Measurements from ENCODE around the gene TRAPPC6A. TPM values are rescaled to one million over a fixed set of nuclear protein-coding genes. Genes with fewer than 3 reads are reported as not detected.
A peak's percentile ranks its signal among the peaks of the same experiment; 100 is the strongest.

The TRAPPC6A gene
- total and polyA plus RNA-seq, 2 of the 13 experiments (the other 11 are each of a cell fraction or from before 2014, with no cell fraction given) = 6.5 to 21.0 TPM

DNA sequence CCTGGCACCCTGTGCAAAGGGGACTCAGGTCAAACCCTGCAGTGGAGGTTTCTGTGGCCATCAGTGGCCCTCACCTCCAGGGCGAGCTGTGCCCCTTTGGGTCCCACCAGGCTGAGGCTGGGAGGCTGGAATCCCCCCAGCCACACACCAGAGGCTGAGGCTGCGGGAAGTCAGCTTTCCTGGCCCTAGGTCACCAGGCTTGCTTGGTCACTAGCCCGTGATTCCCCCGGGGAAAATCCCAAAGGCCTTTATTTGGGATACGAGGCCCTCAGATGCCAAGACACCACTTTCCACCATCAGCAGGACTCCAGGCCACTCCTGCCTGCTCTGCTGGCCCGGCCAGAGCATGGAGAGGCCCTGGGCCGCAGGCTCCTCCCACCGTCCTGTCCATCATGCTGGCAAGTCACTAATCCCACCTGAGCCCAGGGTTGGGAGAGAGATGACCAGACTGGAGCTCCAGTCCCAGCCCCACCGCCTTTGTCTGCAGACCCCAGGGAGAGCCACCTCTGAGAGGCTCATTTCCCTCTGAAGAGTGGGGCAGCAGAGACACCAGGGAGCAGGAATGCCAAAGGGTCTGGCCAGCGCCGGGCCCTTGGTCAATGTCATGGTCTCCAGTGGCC, 21.9 kb downstream of the TRAPPC6A start (continued):
- TF ChIP-seq, protein P1, sequence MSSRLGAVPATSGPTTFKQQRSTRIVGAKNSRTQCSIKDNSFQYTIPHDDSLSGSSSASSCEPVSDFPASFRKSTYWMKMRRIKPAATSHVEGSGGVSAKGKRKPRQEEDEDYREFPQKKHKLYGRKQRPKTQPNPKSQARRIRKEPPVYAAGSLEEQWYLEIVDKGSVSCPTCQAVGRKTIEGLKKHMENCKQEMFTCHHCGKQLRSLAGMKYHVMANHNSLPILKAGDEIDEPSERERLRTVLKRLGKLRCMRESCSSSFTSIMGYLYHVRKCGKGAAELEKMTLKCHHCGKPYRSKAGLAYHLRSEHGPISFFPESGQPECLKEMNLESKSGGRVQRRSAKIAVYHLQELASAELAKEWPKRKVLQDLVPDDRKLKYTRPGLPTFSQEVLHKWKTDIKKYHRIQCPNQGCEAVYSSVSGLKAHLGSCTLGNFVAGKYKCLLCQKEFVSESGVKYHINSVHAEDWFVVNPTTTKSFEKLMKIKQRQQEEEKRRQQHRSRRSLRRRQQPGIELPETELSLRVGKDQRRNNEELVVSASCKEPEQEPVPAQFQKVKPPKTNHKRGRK (CRISPR knock-in tag; IDR thresholded peaks at IDR 0.05) = no peak
- TF ChIP-seq, protein P2, sequence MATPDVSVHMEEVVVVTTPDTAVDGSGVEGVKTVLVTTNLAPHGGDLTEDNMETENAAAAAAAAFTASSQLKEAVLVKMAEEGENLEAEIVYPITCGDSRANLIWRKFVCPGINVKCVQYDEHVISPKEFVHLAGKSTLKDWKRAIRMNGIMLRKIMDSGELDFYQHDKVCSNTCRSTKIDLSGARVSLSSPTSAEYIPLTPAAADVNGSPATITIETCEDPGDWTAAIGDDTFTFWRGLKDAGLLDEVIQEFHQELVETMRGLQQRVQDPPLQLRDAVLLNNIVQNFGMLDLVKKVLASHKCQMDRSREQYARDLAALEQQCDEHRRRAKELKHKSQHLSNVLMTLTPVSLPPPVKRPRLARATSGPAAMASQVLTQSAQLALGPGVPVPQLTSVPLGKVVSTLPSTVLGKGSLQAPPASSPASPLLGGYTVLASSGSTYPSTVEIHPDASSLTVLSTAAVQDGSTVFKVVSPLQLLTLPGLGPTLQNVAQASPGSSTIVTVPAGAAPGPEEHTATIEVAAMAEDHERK (CRISPR knock-in tag; IDR thresholded peaks at IDR 0.05; ENCODE audit: low read depth) = no peak
- TF ChIP-seq, protein P3, sequence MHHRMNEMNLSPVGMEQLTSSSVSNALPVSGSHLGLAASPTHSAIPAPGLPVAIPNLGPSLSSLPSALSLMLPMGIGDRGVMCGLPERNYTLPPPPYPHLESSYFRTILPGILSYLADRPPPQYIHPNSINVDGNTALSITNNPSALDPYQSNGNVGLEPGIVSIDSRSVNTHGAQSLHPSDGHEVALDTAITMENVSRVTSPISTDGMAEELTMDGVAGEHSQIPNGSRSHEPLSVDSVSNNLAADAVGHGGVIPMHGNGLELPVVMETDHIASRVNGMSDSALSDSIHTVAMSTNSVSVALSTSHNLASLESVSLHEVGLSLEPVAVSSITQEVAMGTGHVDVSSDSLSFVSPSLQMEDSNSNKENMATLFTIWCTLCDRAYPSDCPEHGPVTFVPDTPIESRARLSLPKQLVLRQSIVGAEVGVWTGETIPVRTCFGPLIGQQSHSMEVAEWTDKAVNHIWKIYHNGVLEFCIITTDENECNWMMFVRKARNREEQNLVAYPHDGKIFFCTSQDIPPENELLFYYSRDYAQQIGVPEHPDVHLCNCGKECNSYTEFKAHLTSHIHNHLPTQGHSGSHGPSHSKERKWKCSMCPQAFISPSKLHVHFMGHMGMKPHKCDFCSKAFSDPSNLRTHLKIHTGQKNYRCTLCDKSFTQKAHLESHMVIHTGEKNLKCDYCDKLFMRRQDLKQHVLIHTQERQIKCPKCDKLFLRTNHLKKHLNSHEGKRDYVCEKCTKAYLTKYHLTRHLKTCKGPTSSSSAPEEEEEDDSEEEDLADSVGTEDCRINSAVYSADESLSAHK (CRISPR knock-in tag; IDR thresholded peaks at IDR 0.05; ENCODE audit: borderline replicate concordance) = no peak
- TF ChIP-seq SMARCE1 (IDR thresholded peaks at IDR 0.05; ENCODE audit: borderline replicate concordance) (no peak), ZFP90 (CRISPR knock-in tag; IDR thresholded peaks at IDR 0.05; ENCODE audit: borderline replicate concordance) (no peak), ZNF350 (CRISPR knock-in tag; IDR thresholded peaks at IDR 0.05; ENCODE audit: borderline replicate concordance, low read depth) (0 out of 2 replicates have a peak, but pooled peaks have one; percentile 24), PAWR (CRISPR knock-in tag; IDR thresholded peaks at IDR 0.05; ENCODE audit: borderline replicate concordance) (no peak), SNRNP70 (IDR thresholded peaks at IDR 0.05; ENCODE audit: low read depth, low read length) (no peak), ZNF17 (CRISPR knock-in tag; IDR thresholded peaks at IDR 0.05) (no peak), PHF21A (CRISPR knock-in tag; IDR thresholded peaks at IDR 0.05) (no peak), ZNF530 (CRISPR knock-in tag; IDR thresholded peaks at IDR 0.05; ENCODE audit: low read depth) (no peak)
- TF ChIP-seq, protein P4, sequence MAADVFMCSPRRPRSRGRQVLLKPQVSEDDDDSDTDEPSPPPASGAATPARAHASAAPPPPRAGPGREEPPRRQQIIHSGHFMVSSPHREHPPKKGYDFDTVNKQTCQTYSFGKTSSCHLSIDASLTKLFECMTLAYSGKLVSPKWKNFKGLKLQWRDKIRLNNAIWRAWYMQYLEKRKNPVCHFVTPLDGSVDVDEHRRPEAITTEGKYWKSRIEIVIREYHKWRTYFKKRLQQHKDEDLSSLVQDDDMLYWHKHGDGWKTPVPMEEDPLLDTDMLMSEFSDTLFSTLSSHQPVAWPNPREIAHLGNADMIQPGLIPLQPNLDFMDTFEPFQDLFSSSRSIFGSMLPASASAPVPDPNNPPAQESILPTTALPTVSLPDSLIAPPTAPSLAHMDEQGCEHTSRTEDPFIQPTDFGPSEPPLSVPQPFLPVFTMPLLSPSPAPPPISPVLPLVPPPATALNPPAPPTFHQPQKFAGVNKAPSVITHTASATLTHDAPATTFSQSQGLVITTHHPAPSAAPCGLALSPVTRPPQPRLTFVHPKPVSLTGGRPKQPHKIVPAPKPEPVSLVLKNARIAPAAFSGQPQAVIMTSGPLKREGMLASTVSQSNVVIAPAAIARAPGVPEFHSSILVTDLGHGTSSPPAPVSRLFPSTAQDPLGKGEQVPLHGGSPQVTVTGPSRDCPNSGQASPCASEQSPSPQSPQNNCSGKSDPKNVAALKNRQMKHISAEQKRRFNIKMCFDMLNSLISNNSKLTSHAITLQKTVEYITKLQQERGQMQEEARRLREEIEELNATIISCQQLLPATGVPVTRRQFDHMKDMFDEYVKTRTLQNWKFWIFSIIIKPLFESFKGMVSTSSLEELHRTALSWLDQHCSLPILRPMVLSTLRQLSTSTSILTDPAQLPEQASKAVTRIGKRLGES (CRISPR knock-in tag; IDR thresholded peaks at IDR 0.05; ENCODE audit: borderline replicate concordance) = no peak
- TF ChIP-seq, protein P5, sequence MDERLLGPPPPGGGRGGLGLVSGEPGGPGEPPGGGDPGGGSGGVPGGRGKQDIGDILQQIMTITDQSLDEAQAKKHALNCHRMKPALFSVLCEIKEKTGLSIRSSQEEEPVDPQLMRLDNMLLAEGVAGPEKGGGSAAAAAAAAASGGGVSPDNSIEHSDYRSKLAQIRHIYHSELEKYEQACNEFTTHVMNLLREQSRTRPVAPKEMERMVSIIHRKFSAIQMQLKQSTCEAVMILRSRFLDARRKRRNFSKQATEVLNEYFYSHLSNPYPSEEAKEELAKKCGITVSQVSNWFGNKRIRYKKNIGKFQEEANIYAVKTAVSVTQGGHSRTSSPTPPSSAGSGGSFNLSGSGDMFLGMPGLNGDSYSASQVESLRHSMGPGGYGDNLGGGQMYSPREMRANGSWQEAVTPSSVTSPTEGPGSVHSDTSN (CRISPR knock-in tag; IDR thresholded peaks at IDR 0.05) = peak; percentile 65; the same call in 1 of the 2 replicates
- TF ChIP-seq, protein P6, sequence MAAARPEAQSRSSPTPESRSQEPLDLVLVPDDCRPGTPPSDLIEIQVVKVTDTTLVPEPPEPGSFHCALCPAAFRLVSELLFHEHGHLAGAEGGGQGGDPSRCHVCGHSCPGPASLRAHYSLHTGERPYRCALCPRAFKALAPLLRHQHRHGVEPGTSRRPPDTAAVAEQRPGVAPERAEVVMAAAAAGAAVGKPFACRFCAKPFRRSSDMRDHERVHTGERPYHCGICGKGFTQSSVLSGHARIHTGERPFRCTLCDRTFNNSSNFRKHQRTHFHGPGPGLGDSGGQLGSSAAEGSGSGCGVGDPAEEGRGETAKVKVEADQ (CRISPR knock-in tag; IDR thresholded peaks at IDR 0.05; ENCODE audit: borderline replicate concordance) = no peak
- TF ChIP-seq, protein P7, sequence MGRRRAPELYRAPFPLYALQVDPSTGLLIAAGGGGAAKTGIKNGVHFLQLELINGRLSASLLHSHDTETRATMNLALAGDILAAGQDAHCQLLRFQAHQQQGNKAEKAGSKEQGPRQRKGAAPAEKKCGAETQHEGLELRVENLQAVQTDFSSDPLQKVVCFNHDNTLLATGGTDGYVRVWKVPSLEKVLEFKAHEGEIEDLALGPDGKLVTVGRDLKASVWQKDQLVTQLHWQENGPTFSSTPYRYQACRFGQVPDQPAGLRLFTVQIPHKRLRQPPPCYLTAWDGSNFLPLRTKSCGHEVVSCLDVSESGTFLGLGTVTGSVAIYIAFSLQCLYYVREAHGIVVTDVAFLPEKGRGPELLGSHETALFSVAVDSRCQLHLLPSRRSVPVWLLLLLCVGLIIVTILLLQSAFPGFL (CRISPR knock-in tag; IDR thresholded peaks at IDR 0.05) = no peak

Measured in HepG2 (cell line).